Measurements from ENCODE around the gene CABLES1. TPM values are rescaled to one million over a fixed set of nuclear protein-coding genes. Genes with fewer than 3 reads are reported as not detected.

The CABLES1 gene
- total RNA-seq, 1 experiment from 2014 or later: 5.1 TPM

- H3K9me3 ChIP-seq (replicated peaks): no peaks in the 10 kb centered on the region
- peaks cover 12% of the 10 kb centered on the region for H3K4me1 ChIP-seq (replicated peaks)
- no peaks in the 10 kb centered on the region for H3K27me3 ChIP-seq (replicated peaks)
- no peak overlapping the region for H3K4me3 ChIP-seq
- H3K36me3 ChIP-seq: no peaks in the 10 kb centered on the region; the same call in 1 of the 2 replicates
- DNase-seq (ENCODE audit: low read depth in 1 of 2, low spot score in 2 of 2): no peak
- H3K27ac ChIP-seq: no peak overlapping the region
Measured at GRCh38 chr18:23141104-23141999, 6.1 kb downstream of the CABLES1 start.

GRCh38 chr18:23142251-23142929 is 7.1 kb downstream of the CABLES1 start:
- no peak overlapping the region for H3K27ac ChIP-seq
- H3K4me3 ChIP-seq: no peak overlapping the region
- H3K9me3 ChIP-seq (replicated peaks): no peaks in the 10 kb centered on the region

GRCh38 chr18:23143016-23143814 is 7.9 kb downstream of the CABLES1 start:
- DNase-seq (ENCODE audit: low read depth in 1 of 2, low spot score in 2 of 2): no peak
- no peaks in the 10 kb centered on the region for H3K27me3 ChIP-seq (replicated peaks)
- no peak overlapping the region for H3K27ac ChIP-seq
- peaks cover 3% of the 10 kb centered on the region; the same call in 1 of the 2 replicates for H3K4me1 ChIP-seq (replicated peaks)
- no peak overlapping the region for H3K4me3 ChIP-seq
- H3K9me3 ChIP-seq (replicated peaks): no peaks in the 10 kb centered on the region
- no peaks in the 10 kb centered on the region; the same call in 1 of the 2 replicates for H3K36me3 ChIP-seq

More at GRCh38 chr18:23142251-23142929, 7.1 kb downstream of the CABLES1 start:
- H3K27me3 ChIP-seq (replicated peaks): no peaks in the 10 kb centered on the region
- no peak for DNase-seq (ENCODE audit: low read depth in 1 of 2, low spot score in 2 of 2)
- H3K4me1 ChIP-seq (replicated peaks): peaks cover 3% of the 10 kb centered on the region; the same call in 1 of the 2 replicates
- H3K36me3 ChIP-seq: no peaks in the 10 kb centered on the region; the same call in 1 of the 2 replicates

- no peaks in the 10 kb centered on the region for H3K36me3 ChIP-seq
- H3K9me3 ChIP-seq (replicated peaks): no peaks in the 10 kb centered on the region
- no peak overlapping the region for H3K4me3 ChIP-seq
- no peak for DNase-seq (ENCODE audit: low read depth in 1 of 2, low spot score in 2 of 2)
- peaks cover 3% of the 10 kb centered on the region; the same call in 1 of the 2 replicates for H3K4me1 ChIP-seq (replicated peaks)
- no peaks in the 10 kb centered on the region for H3K27me3 ChIP-seq (replicated peaks)
- H3K27ac ChIP-seq: no peak overlapping the region
Measured at GRCh38 chr18:23143815-23144261, 8.6 kb downstream of the CABLES1 start.

GRCh38 chr18:23144640-23145039 is 9.4 kb downstream of the CABLES1 start:
- DNase-seq (ENCODE audit: low read depth in 1 of 2, low spot score in 2 of 2): no peak
- Histone ChIP-seq H3K9me3 (replicated peaks) (no peaks in the 10 kb centered on the region), H3K4me1 (replicated peaks) (peaks cover 3% of the 10 kb centered on the region; the same call in 1 of the 2 replicates), H3K27ac (no peak overlapping the region), H3K27me3 (replicated peaks) (no peaks in the 10 kb centered on the region), H3K4me3 (no peak overlapping the region), H3K36me3 (no peaks in the 10 kb centered on the region)

GRCh38 chr18:23145621-23146020 is 10.3 kb downstream of the CABLES1 start:
- H3K36me3 ChIP-seq: no peaks in the 10 kb centered on the region
- no peak for DNase-seq (ENCODE audit: low read depth in 1 of 2, low spot score in 2 of 2)

GRCh38 chr18:23146861-23147469 is 11.7 kb downstream of the CABLES1 start:
- Histone ChIP-seq H3K27me3 (replicated peaks) (no peaks in the 10 kb centered on the region), H3K9me3 (replicated peaks) (no peaks in the 10 kb centered on the region), H3K36me3 (no peaks in the 10 kb centered on the region), H3K27ac (no peak overlapping the region), H3K4me1 (replicated peaks) (peaks cover 3% of the 10 kb centered on the region; the same call in 1 of the 2 replicates), H3K4me3 (no peak overlapping the region)
- no peak for DNase-seq (ENCODE audit: low read depth in 1 of 2, low spot score in 2 of 2)

More at GRCh38 chr18:23145621-23146020, 10.3 kb downstream of the CABLES1 start:
- Histone ChIP-seq H3K27me3 (replicated peaks) (no peaks in the 10 kb centered on the region), H3K4me1 (replicated peaks) (peaks cover 3% of the 10 kb centered on the region; the same call in 1 of the 2 replicates), H3K27ac (no peak overlapping the region), H3K4me3 (no peak overlapping the region), H3K9me3 (replicated peaks) (no peaks in the 10 kb centered on the region)

- H3K9me3 ChIP-seq (replicated peaks): no peaks in the 10 kb centered on the region
- H3K4me3 ChIP-seq: no peak overlapping the region
- no peaks in the 10 kb centered on the region for H3K36me3 ChIP-seq
- H3K27me3 ChIP-seq (replicated peaks): no peaks in the 10 kb centered on the region
- peaks cover 3% of the 10 kb centered on the region; the same call in 1 of the 2 replicates for H3K4me1 ChIP-seq (replicated peaks)
- DNase-seq (ENCODE audit: low read depth in 1 of 2, low spot score in 2 of 2): no peak
- H3K27ac ChIP-seq: no peak overlapping the region
Measured at GRCh38 chr18:23148382-23148781, 13.1 kb downstream of the CABLES1 start.

GRCh38 chr18:23149570-23149969 is 14.3 kb downstream of the CABLES1 start:
- Histone ChIP-seq H3K9me3 (replicated peaks) (no peaks in the 10 kb centered on the region), H3K27me3 (replicated peaks) (no peaks in the 10 kb centered on the region), H3K36me3 (no peaks in the 10 kb centered on the region), H3K27ac (no peak overlapping the region), H3K4me1 (replicated peaks) (no peaks in the 10 kb centered on the region), H3K4me3 (no peak overlapping the region)
- no peak for DNase-seq (ENCODE audit: low read depth in 1 of 2, low spot score in 2 of 2)

- H3K36me3 ChIP-seq: no peaks in the 10 kb centered on the region
- H3K4me1 ChIP-seq (replicated peaks): peaks cover 13% of the 10 kb centered on the region
- no peak overlapping the region for H3K4me3 ChIP-seq
- DNase-seq (ENCODE audit: low read depth in 1 of 2, low spot score in 2 of 2): no peak
- no peaks in the 10 kb centered on the region for H3K9me3 ChIP-seq (replicated peaks)
- H3K27ac ChIP-seq: no peak overlapping the region
- no peaks in the 10 kb centered on the region for H3K27me3 ChIP-seq (replicated peaks)
Measured at GRCh38 chr18:23151414-23152099, 16.3 kb downstream of the CABLES1 start.

GRCh38 chr18:23154030-23154429 is 18.7 kb downstream of the CABLES1 start:
- no peak overlapping the region for H3K4me3 ChIP-seq
- DNase-seq (ENCODE audit: low read depth in 1 of 2, low spot score in 2 of 2): no peak
- no peaks in the 10 kb centered on the region for H3K36me3 ChIP-seq
- no peaks in the 10 kb centered on the region for H3K27me3 ChIP-seq (replicated peaks)
- no peaks in the 10 kb centered on the region for H3K9me3 ChIP-seq (replicated peaks)
- no peak overlapping the region for H3K27ac ChIP-seq
- peaks cover 13% of the 10 kb centered on the region for H3K4me1 ChIP-seq (replicated peaks)

GRCh38 chr18:23154823-23155500 is 19.7 kb downstream of the CABLES1 start:
- H3K27ac ChIP-seq: no peak overlapping the region
- H3K36me3 ChIP-seq: no peaks in the 10 kb centered on the region
- H3K4me3 ChIP-seq: no peak overlapping the region
- H3K9me3 ChIP-seq (replicated peaks): no peaks in the 10 kb centered on the region
- H3K4me1 ChIP-seq (replicated peaks): peaks cover 13% of the 10 kb centered on the region
- no peak for DNase-seq (ENCODE audit: low read depth in 1 of 2, low spot score in 2 of 2)
- H3K27me3 ChIP-seq (replicated peaks): no peaks in the 10 kb centered on the region

Data from SJSA1 (cell line).